HCT116 (cell line): ENCODE results near the gene PPP2R1B. TPM values are rescaled to one million over a fixed set of nuclear protein-coding genes. Genes with fewer than 3 reads are reported as not detected.
"Not testable (repeated sequence)": the region's sequence is repeated elsewhere in the genome, so short reads cannot be mapped to it uniquely, and the experiment has no call there.

Experiments used
- ATAC-seq: fragments of 200-7000 bp; cut with Tn5 transposase; 2 replicates; pipeline ENCODE4 v1.9.1; 2020; ENCODE audit warnings: mild to moderate bottlenecking, moderate library complexity
- BruUV-seq: library from RNA; stranded (reverse); fragments of 400-500 nt; replicated peaks from 2 replicates; lab custom pipeline; 2021; lab: Mats Ljungman, UMichigan
- CTCF ChIA-PET: fragments of 300-600 bp; sonication (Branson Sonifier 250); formaldehyde crosslinking; loops from one replicate; lab custom pipeline; 2021; ENCODE audit warnings: antibody characterized with exemption; lab: Charles Lee
- POLR2A ChIA-PET: fragments of 300-600, 350-600 bp; sonication (Branson Sonifier 250); formaldehyde crosslinking; loops from one replicate; lab custom pipeline; 2021; ENCODE audit warnings: antibody characterized with exemption; lab: Charles Lee
- RAD21 ChIA-PET, 2 experiments: fragments of 300-600 bp; sonication (Branson Sonifier 250); formaldehyde crosslinking; loops; one replicate each; lab custom pipeline; 2023; ENCODE audit warnings: low total read pairs in 2 of 2; ENCODE audit not compliant: uncharacterized antibody in 2 of 2, unreplicated experiment in 2 of 2, low non-redundant PET in 1 of 2; lab: Charles Lee
- DNase-seq: peaks from one replicate; pipeline ENCODE4 v3.0.0-alpha.2; 2010; ENCODE audit warnings: low read depth, low spot score
- H2AFZ ChIP-seq: fragments of 200-600 bp; shearing (Covaris generic), sonication (generic); 2 replicates; pipeline ENCODE4 v1.6.1; 2017; ENCODE audit warnings: low read depth, mixed run types, mixed read lengths, antibody characterized with exemption, low read length; ENCODE audit not compliant: poor library complexity, severe bottlenecking
- H3K27ac ChIP-seq: 2 replicates; pipeline ENCODE4 v1.5.1; 2012; ENCODE audit warnings: low read depth, low read length
- H3K27me3 ChIP-seq: fragments of 200-600 bp; sonication (generic); 2 replicates; pipeline ENCODE4 v1.6.1; 2016; ENCODE audit warnings: mixed run types, low read length, mixed read lengths; ENCODE audit not compliant: insufficient read depth
- H3K36me3 ChIP-seq, 2 experiments: fragments of 200-500 bp in 1 of 2; fragments of 200-600 bp in 1 of 2; sonication (Bioruptor generic) in 1 of 2; sonication (generic) in 1 of 2; 2 replicates each; pipeline versions ENCODE4 v1.5.1 to v1.6.1; 2014 to 2016; ENCODE audit warnings: low read length in 2 of 2, inconsistent platforms in 1 of 2, mixed read lengths in 1 of 2, mixed run types in 1 of 2; ENCODE audit not compliant: insufficient read depth in 2 of 2, control insufficient read depth in 1 of 2
- H3K4me1 ChIP-seq, 2 experiments: fragments of 200-600 bp in 1 of 2; sonication (generic) in 1 of 2; 2 replicates each; pipeline versions ENCODE4 v1.5.1 to v1.6.1; 2012 to 2017; ENCODE audit warnings: low read length in 2 of 2, inconsistent platforms in 1 of 2, mild to moderate bottlenecking in 1 of 2, mixed read lengths in 1 of 2, mixed run types in 1 of 2, moderate library complexity in 1 of 2; ENCODE audit not compliant: insufficient read depth in 2 of 2, control insufficient read depth in 1 of 2
- H3K4me2 ChIP-seq: fragments of 200-600 bp; sonication (generic); 2 replicates; pipeline ENCODE4 v1.6.1; 2017; ENCODE audit warnings: mixed run types, low read length, mixed read lengths
- H3K4me3 ChIP-seq, 2 experiments: fragments of 200-600 bp in 1 of 2; sonication (generic) in 1 of 2; replicated peaks in 1 of 2; 2 replicates each; pipeline ENCODE4 v1.5.1; 2011 to 2016; ENCODE audit warnings: low read length in 2 of 2, control low read depth in 1 of 2, low read depth in 1 of 2, mild to moderate bottlenecking in 1 of 2, mixed read lengths in 1 of 2, mixed run types in 1 of 2
- H3K79me2 ChIP-seq: fragments of 200-600 bp; sonication (generic); 2 replicates; pipeline ENCODE4 v1.6.1; 2017; ENCODE audit warnings: mild to moderate bottlenecking, mixed run types, low read length, moderate library complexity, mixed read lengths; ENCODE audit not compliant: insufficient read depth
- H3K9ac ChIP-seq: fragments of 200-600 bp; sonication (generic); 2 replicates; pipeline ENCODE4 v1.6.1; 2016; ENCODE audit warnings: low read length, mixed read lengths
- H3K9me2 ChIP-seq: fragments of 200-600 bp; sonication (generic), shearing (Covaris generic); 2 replicates; pipeline ENCODE4 v1.6.1; 2017; ENCODE audit warnings: mixed run types, mild to moderate bottlenecking, moderate library complexity; ENCODE audit not compliant: insufficient read depth
- H3K9me3 ChIP-seq, 2 experiments: fragments of 200-500 bp in 1 of 2; fragments of 200-600 bp in 1 of 2; sonication (Bioruptor generic) in 1 of 2; sonication (generic) in 1 of 2; 2 replicates each; pipeline ENCODE4 v1.6.1; 2014 to 2017; ENCODE audit warnings: low read length in 2 of 2, mixed read lengths in 2 of 2, inconsistent platforms in 1 of 2, low read depth in 1 of 2, mild to moderate bottlenecking in 1 of 2, mixed run types in 1 of 2, moderate library complexity in 1 of 2; ENCODE audit not compliant: control insufficient read depth in 1 of 2, insufficient read depth in 1 of 2
- H4K20me1 ChIP-seq: fragments of 200-600 bp; sonication (generic), shearing (Covaris generic); 2 replicates; pipeline ENCODE4 v1.6.1; 2017; ENCODE audit warnings: mixed run types, mild to moderate bottlenecking, moderate library complexity; ENCODE audit not compliant: insufficient read depth
- CBX3 ChIP-seq: IDR thresholded peaks from 2 replicates; pipeline ENCODE4 v1.6.1; 2012; ENCODE audit warnings: low read depth
- EGR1 ChIP-seq: IDR thresholded peaks from 2 replicates; pipeline ENCODE4 v1.6.1; 2012; ENCODE audit warnings: low read depth
- JUND ChIP-seq: IDR thresholded peaks from 2 replicates; pipeline ENCODE4 v1.6.1; 2012
- RAD21 ChIP-seq: IDR thresholded peaks from 2 replicates; pipeline ENCODE4 v1.6.1; 2012; ENCODE audit warnings: low read depth, mild to moderate bottlenecking
- SP1 ChIP-seq: IDR thresholded peaks from 2 replicates; pipeline ENCODE4 v1.6.1; 2012; ENCODE audit warnings: low read depth
- SRF ChIP-seq: IDR thresholded peaks from 2 replicates; pipeline ENCODE4 v1.6.1; 2012; ENCODE audit warnings: low read depth
- ZFX ChIP-seq: fragments of 450-650 bp; IDR thresholded peaks from 2 replicates; pipeline ENCODE4 v1.6.1; 2017
- ZNF274 ChIP-seq: fragments of 200-500 bp; sonication (Bioruptor generic); IDR thresholded peaks from 2 replicates; pipeline ENCODE4 v1.6.1; 2014; ENCODE audit warnings: mild to moderate bottlenecking, low read depth, low read length, inconsistent platforms
- intact Hi-C: fragments of 100-400 bp; cut with micrococcal nuclease; formaldehyde crosslinking; loops from 2 replicates; pipeline ENCODE4 v1.10.0; 2022
- total RNA-seq: library from RNA; stranded (reverse); gene quantifications from one replicate; pipeline ENCODE4 v1.2.1, GENCODE V29; 2021; ENCODE audit not compliant: unreplicated experiment
- TF ChIP-seq, protein P1 (sequence below), 3 experiments: fragments of 200-600 bp in 1 of 3; sonication (generic) in 1 of 3; IDR thresholded peaks in 2 of 3; conservative IDR thresholded peaks in 1 of 3; 2 replicates each; pipeline ENCODE4 v1.5.1; 2012 to 2017; ENCODE audit warnings: low read depth in 2 of 3, low read length in 2 of 3, antibody characterized with exemption in 1 of 3, borderline replicate concordance in 1 of 3, control low read depth in 1 of 3, mild to moderate bottlenecking in 1 of 3, mixed read lengths in 1 of 3, mixed run types in 1 of 3, moderate library complexity in 1 of 3; ENCODE audit not compliant: insufficient read depth in 1 of 3
- TF ChIP-seq, protein P2 (sequence below): IDR thresholded peaks from 2 replicates; pipeline ENCODE4 v1.6.1; 2012

PPP2R1B gene
- total RNA-seq, 1 experiment from 2014 or later, result 24.9 TPM

DNA sequence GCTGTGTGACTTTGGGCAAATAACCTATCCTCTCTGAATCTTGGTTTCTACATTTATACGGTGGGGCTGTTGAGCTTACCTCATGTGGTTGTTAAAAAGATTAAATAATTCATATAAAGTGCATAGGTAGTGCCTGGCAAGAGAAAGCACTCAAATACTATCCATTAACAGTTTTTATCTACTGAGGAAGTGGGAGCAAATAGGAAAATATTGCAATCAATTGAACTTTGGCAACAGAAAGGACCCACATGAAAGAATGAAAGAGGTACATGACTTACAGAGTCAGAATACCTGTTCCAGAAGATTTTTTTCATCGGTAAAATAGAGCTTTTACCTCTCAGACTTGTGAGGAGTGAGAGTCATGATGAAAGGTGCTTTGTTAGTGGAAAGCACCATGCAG lies 6.3 kb upstream of the PPP2R1B start:
- no peak for ATAC-seq
- no peak for DNase-seq
- H3K27ac ChIP-seq, result no peak overlapping the region
- CTCF ChIA-PET, result no interaction called here
- H3K36me3 ChIP-seq, result no peaks in the 10 kb centered on the region
- POLR2A ChIA-PET, result no interaction called here
- H3K9me3 ChIP-seq, result no peaks in the 10 kb centered on the region
- no peaks in the 10 kb centered on the region for H4K20me1 ChIP-seq
- no peak overlapping the region for H3K4me2 ChIP-seq
- RAD21 ChIA-PET, result no interaction called here
- no peak overlapping the region for H3K4me3 ChIP-seq
- H3K79me2 ChIP-seq, result no peaks in the 10 kb centered on the region
- H3K27me3 ChIP-seq, result no peaks in the 10 kb centered on the region
- TF ChIP-seq ZNF274, result no peak
- TF ChIP-seq, protein P1, sequence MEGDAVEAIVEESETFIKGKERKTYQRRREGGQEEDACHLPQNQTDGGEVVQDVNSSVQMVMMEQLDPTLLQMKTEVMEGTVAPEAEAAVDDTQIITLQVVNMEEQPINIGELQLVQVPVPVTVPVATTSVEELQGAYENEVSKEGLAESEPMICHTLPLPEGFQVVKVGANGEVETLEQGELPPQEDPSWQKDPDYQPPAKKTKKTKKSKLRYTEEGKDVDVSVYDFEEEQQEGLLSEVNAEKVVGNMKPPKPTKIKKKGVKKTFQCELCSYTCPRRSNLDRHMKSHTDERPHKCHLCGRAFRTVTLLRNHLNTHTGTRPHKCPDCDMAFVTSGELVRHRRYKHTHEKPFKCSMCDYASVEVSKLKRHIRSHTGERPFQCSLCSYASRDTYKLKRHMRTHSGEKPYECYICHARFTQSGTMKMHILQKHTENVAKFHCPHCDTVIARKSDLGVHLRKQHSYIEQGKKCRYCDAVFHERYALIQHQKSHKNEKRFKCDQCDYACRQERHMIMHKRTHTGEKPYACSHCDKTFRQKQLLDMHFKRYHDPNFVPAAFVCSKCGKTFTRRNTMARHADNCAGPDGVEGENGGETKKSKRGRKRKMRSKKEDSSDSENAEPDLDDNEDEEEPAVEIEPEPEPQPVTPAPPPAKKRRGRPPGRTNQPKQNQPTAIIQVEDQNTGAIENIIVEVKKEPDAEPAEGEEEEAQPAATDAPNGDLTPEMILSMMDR (IDR thresholded peaks at IDR 0.05 in 2 of 3, conservative IDR thresholded peaks at IDR 0.05 in 1 of 3; ENCODE audit: borderline replicate concordance in 1 of 3, insufficient read depth in 1 of 3, low read depth in 2 of 3, low read length in 2 of 3), result no peak
- TF ChIP-seq SP1, result no peak
- no peak for TF ChIP-seq ZFX
- no peak for TF ChIP-seq JUND
- TF ChIP-seq, protein P2, sequence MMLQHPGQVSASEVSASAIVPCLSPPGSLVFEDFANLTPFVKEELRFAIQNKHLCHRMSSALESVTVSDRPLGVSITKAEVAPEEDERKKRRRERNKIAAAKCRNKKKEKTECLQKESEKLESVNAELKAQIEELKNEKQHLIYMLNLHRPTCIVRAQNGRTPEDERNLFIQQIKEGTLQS, result no peak
- TF ChIP-seq CBX3, result no peak
- TF ChIP-seq RAD21, result no peak
- no peak for TF ChIP-seq EGR1
- TF ChIP-seq SRF, result no peak
- TF ChIP-seq, all 23 proteins: peak for 0
- BruUV-seq, result no TSS peak
- H3K9me2 ChIP-seq, result no peaks in the 10 kb centered on the region
- no peak overlapping the region for H2AFZ ChIP-seq
- H3K4me1 ChIP-seq, result peaks cover 0 to 5% of the 10 kb centered on the region in 2 experiments; a peak in 2 of 4 replicates
- intact Hi-C loops, result no loop called here
- H3K9ac ChIP-seq, result no peak overlapping the region

GRCh38 chr11:111771205-111771604 lies 5.0 kb upstream of the PPP2R1B start:
- POLR2A ChIA-PET, H3K9ac ChIP-seq, DNase-seq, H3K4me2 ChIP-seq, H3K9me2 ChIP-seq, H4K20me1 ChIP-seq, RAD21 ChIA-PET, H3K27me3 ChIP-seq, H3K36me3 ChIP-seq, ATAC-seq, intact Hi-C loops, BruUV-seq, H3K27ac ChIP-seq, H3K79me2 ChIP-seq, H2AFZ ChIP-seq, H3K9me3 ChIP-seq, H3K4me3 ChIP-seq: not testable (repeated sequence)
- CTCF ChIA-PET, result interaction anchor here (1.4 kb wide), 1 partner anchor 100 kb away, joined by 3 read pairs; the partner anchor contains the start of gene ALG9
- H3K4me1 ChIP-seq, result peaks cover 5 to 15% of the 10 kb centered on the region in 2 experiments
